Neutrophil (primary cell): ENCODE measurements around the gene ARMC5.

Source experiments
- H3K27ac ChIP-seq: fragments of 200-600 bp; sonication (generic); 2 replicates; pipeline ENCODE4 v1.5.1; 2016; ENCODE audit warnings: mild to moderate bottlenecking, moderate library complexity
- H3K27me3 ChIP-seq: fragments of 200-600 bp; sonication (generic); 2 replicates; pipeline ENCODE4 v1.6.0; 2016; ENCODE audit warnings: mild to moderate bottlenecking
- H3K36me3 ChIP-seq: fragments of 200-600 bp; sonication (generic); 2 replicates; pipeline ENCODE4 v1.5.1; 2017
- H3K4me1 ChIP-seq, 2 experiments: fragments of 200-600 bp in 1 of 2; sonication (generic) in 1 of 2; 1 replicate in 1 of 2; 2 replicates in 1 of 2; pipeline versions ENCODE4 v1.5.1 to v1.6.1; 2013 to 2016; ENCODE audit warnings: low read depth in 1 of 2, low read length in 1 of 2, mild to moderate bottlenecking in 1 of 2, moderate library complexity in 1 of 2; ENCODE audit not compliant: control insufficient read depth in 1 of 2, insufficient read depth in 1 of 2
- H3K4me3 ChIP-seq, 2 experiments: fragments of 200-600 bp in 1 of 2; sonication (generic) in 1 of 2; 1 replicate in 1 of 2; 2 replicates in 1 of 2; pipeline ENCODE4 v1.5.1; 2013 to 2016; ENCODE audit warnings: low read depth in 1 of 2, low read length in 1 of 2, mild to moderate bottlenecking in 1 of 2, moderate library complexity in 1 of 2
- H3K9me3 ChIP-seq: fragments of 200-600 bp; sonication (generic); 2 replicates; pipeline ENCODE4 v1.5.1; 2016
- CTCF ChIP-seq: fragments of 200-600 bp; sonication (generic); IDR thresholded peaks from 2 replicates; pipeline ENCODE4 v1.5.1; 2016; ENCODE audit warnings: antibody characterized with exemption

Gene ARMC5

GRCh38 chr16:31476303-31477219 is 17.3 kb downstream of the ARMC5 start:
- Histone ChIP-seq H3K27me3 (peaks cover 72% of the 10 kb centered on the region), H3K36me3 (no peaks in the 10 kb centered on the region), H3K9me3 (no peaks in the 10 kb centered on the region), H3K4me3 (peak overlapping the region; percentile 78 to 91), H3K27ac (peak overlapping the region; percentile 62), H3K4me1 (peaks cover 22 to 37% of the 10 kb centered on the region in 2 experiments)
- TF ChIP-seq CTCF = no peak

GRCh38 chr16:31477220-31478216 is 18.2 kb downstream of the ARMC5 start:
- H3K4me3 ChIP-seq = peak overlapping the region; percentile 78 to 91
- TF ChIP-seq CTCF = no peak
- peaks cover 62% of the 10 kb centered on the region for H3K27me3 ChIP-seq
- H3K9me3 ChIP-seq = no peaks in the 10 kb centered on the region
- H3K36me3 ChIP-seq = no peaks in the 10 kb centered on the region
- H3K4me1 ChIP-seq = peaks cover 15 to 28% of the 10 kb centered on the region in 2 experiments
- peak overlapping the region; percentile 62 for H3K27ac ChIP-seq

GRCh38 chr16:31478956-31479355 is 19.7 kb downstream of the ARMC5 start:
- peaks cover 48% of the 10 kb centered on the region for H3K27me3 ChIP-seq
- peaks cover 15 to 27% of the 10 kb centered on the region in 2 experiments for H3K4me1 ChIP-seq
- no peak overlapping the region for H3K27ac ChIP-seq
- H3K9me3 ChIP-seq = no peaks in the 10 kb centered on the region
- no peaks in the 10 kb centered on the region for H3K36me3 ChIP-seq
- no peak overlapping the region for H3K4me3 ChIP-seq
- TF ChIP-seq CTCF = no peak

DNA sequence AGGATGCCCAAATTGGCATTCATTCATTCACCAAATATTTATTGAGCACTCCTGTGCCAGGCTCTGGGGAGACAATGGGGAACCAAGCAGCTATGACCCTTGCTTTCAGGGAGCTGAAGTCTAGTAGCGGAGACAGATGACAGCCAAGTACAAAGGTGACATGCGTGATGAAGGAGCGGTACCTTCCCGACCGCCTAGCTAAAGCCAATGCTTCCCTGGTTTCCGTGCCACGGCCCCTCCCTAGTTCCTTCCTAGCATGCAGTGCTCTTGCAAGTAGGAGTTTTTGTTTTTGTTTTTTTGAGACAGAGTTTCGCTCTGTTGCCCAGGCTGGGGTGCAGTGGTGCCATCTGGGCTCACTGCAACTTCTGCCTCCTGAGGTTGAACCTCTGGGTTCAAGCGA is 20.4 kb downstream of the ARMC5 start:
- Histone ChIP-seq H3K9me3 (no peaks in the 10 kb centered on the region), H3K4me3 (no peak overlapping the region), H3K27ac (no peak overlapping the region), H3K27me3 (peaks cover 40% of the 10 kb centered on the region), H3K36me3 (no peaks in the 10 kb centered on the region), H3K4me1 (peaks cover 15 to 27% of the 10 kb centered on the region in 2 experiments)
- no peak for TF ChIP-seq CTCF

GRCh38 chr16:31480851-31481536 is 21.7 kb downstream of the ARMC5 start:
- Histone ChIP-seq H3K36me3 (no peaks in the 10 kb centered on the region), H3K4me3 (no peak overlapping the region), H3K27me3 (peaks cover 37% of the 10 kb centered on the region), H3K9me3 (no peaks in the 10 kb centered on the region), H3K27ac (no peak overlapping the region), H3K4me1 (peaks cover 12 to 24% of the 10 kb centered on the region in 2 experiments)
- no peak for TF ChIP-seq CTCF
